ENCODE data around the gene ACOT9.

ACOT9 gene

DNA sequence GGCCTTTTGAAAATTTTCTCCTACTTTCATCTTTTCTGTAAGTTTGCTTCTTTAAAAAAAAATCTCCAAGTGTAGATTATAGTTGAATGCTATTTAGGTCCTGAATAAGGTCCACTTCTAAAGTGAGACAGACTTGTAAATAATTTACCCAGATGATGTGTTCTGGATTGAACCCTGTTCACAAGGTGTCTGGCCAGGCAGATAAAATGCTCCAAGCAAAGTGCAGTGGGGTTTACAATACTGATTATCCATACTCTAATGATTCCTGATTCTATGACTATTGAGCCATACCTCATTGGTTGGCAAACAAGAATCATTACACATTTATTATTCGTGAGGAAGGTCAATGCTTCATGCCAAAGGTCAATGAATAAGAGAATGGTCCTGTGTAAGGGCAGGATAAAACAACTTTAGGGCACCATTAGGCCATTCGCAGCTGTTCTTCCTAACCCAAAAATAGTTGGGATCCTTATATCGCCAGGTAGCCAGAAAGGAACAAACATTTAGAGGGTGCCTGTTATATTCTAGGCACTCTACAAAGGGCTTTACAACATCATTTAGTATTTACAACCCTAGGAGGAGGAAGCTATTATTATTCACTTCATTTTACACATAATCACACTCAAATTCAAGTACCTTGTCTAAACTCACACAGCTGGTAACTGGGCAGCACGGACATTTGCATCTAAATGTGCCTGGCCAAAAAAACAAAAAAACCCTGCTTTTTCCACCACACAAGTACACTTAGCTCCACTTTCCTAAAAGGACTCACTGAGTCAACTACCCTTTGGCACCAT lies 21.3 kb upstream of the ACOT9 start:
- Histone ChIP-seq H3K4me2 (ENCODE audit: low read depth, low read length, poor library complexity, severe bottlenecking) (no peak overlapping the region), H3F3A (ENCODE audit: low read depth) (no peaks in the 10 kb centered on the region), H3K4me1 (ENCODE audit: insufficient read depth, low read length, poor library complexity, severe bottlenecking) (no peaks in the 10 kb centered on the region), H3K9ac (ENCODE audit: low read depth, low read length, poor library complexity, severe bottlenecking) (no peak overlapping the region), H4K20me1 (ENCODE audit: insufficient read depth, low read length, poor library complexity, severe bottlenecking) (no peaks in the 10 kb centered on the region), H3K9me3 (ENCODE audit: insufficient read depth, low read depth, low read length) (no peaks in the 10 kb centered on the region), H3K27me3 (ENCODE audit: insufficient read depth, low read length, poor library complexity, severe bottlenecking) (no peaks in the 10 kb centered on the region), H3K79me2 (ENCODE audit: insufficient read depth, low read length) (no peaks in the 10 kb centered on the region), H3K36me3 (ENCODE audit: insufficient read depth, low read length) (no peaks in the 10 kb centered on the region), H3K4me3 (ENCODE audit: low read length, poor library complexity, severe bottlenecking) (no peak overlapping the region), H2AFZ (ENCODE audit: low read length) (no peak overlapping the region), H3K9me2 (replicated peaks; ENCODE audit: low read depth, low read length) (no peaks in the 10 kb centered on the region)
- no peak for TF ChIP-seq EZH2phosphoT487 (IDR thresholded peaks at IDR 0.05; ENCODE audit: borderline replicate concordance)
- TF ChIP-seq, protein P1, sequence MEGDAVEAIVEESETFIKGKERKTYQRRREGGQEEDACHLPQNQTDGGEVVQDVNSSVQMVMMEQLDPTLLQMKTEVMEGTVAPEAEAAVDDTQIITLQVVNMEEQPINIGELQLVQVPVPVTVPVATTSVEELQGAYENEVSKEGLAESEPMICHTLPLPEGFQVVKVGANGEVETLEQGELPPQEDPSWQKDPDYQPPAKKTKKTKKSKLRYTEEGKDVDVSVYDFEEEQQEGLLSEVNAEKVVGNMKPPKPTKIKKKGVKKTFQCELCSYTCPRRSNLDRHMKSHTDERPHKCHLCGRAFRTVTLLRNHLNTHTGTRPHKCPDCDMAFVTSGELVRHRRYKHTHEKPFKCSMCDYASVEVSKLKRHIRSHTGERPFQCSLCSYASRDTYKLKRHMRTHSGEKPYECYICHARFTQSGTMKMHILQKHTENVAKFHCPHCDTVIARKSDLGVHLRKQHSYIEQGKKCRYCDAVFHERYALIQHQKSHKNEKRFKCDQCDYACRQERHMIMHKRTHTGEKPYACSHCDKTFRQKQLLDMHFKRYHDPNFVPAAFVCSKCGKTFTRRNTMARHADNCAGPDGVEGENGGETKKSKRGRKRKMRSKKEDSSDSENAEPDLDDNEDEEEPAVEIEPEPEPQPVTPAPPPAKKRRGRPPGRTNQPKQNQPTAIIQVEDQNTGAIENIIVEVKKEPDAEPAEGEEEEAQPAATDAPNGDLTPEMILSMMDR (conservative IDR thresholded peaks at IDR 0.05; ENCODE audit: low read length): no peak

DNA sequence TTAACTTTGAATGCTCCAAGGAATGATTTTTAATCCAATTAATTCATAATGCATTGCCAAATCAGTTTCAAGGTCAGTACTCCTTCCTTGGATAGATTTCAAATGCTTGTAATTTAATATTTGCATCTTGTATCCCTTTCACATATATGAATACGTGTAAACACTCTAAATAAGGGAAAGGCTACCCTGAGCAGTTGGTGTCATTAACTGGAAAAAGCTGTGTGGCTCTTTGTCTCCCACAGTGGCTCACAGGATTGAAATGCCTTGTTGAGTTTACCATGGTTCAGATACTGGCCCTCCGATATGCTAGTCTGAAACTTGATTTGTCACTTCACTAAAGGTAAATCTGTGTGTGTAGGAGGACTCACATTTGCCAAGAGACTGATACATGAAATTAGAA lies 16.7 kb upstream of the ACOT9 start:
- Histone ChIP-seq H3K36me3 (ENCODE audit: insufficient read depth, low read length) (no peaks in the 10 kb centered on the region), H3K9ac (ENCODE audit: low read depth, low read length, poor library complexity, severe bottlenecking) (no peak overlapping the region), H3K9me3 (ENCODE audit: insufficient read depth, low read depth, low read length) (no peaks in the 10 kb centered on the region), H3K9me2 (replicated peaks; ENCODE audit: low read depth, low read length) (no peaks in the 10 kb centered on the region), H3K4me2 (ENCODE audit: low read depth, low read length, poor library complexity, severe bottlenecking) (no peak overlapping the region), H3F3A (ENCODE audit: low read depth) (no peaks in the 10 kb centered on the region), H4K20me1 (ENCODE audit: insufficient read depth, low read length, poor library complexity, severe bottlenecking) (no peaks in the 10 kb centered on the region), H3K79me2 (ENCODE audit: insufficient read depth, low read length) (no peaks in the 10 kb centered on the region), H3K27me3 (ENCODE audit: insufficient read depth, low read length, poor library complexity, severe bottlenecking) (no peaks in the 10 kb centered on the region), H2AFZ (ENCODE audit: low read length) (no peak overlapping the region), H3K4me3 (ENCODE audit: low read length, poor library complexity, severe bottlenecking) (no peak overlapping the region), H3K4me1 (ENCODE audit: insufficient read depth, low read length, poor library complexity, severe bottlenecking) (no peaks in the 10 kb centered on the region)
- TF ChIP-seq, protein P1 (conservative IDR thresholded peaks at IDR 0.05; ENCODE audit: low read length): no peak
- no peak for TF ChIP-seq EZH2phosphoT487 (IDR thresholded peaks at IDR 0.05; ENCODE audit: borderline replicate concordance)

DNA sequence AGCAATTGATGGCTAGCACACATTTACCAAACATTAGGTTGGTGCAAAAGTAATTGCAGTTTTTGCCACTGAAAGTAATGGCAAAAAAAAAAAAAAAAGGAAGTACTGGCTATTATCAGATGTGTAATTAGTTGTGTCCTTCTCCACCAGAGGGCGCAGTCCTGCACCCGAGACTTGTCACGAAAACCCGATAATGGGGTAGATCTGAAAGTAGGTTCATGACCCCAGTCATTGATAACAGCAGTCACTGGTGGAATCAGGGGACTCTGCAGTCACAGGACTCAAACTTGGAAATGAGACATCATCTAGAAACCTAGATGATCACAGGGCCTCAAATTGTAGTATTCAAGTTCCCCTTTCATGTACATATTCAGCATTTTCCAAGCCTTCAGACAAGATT lies 13.1 kb upstream of the ACOT9 start:
- H3K4me3 ChIP-seq (ENCODE audit: low read length, poor library complexity, severe bottlenecking): no peak overlapping the region
- no peaks in the 10 kb centered on the region for H3K9me3 ChIP-seq (ENCODE audit: insufficient read depth, low read depth, low read length)
- no peak for TF ChIP-seq EZH2phosphoT487 (IDR thresholded peaks at IDR 0.05; ENCODE audit: borderline replicate concordance)
- TF ChIP-seq, protein P1 (conservative IDR thresholded peaks at IDR 0.05; ENCODE audit: low read length): peak; percentile 62
- peak overlapping the region; percentile 83 for H2AFZ ChIP-seq (ENCODE audit: low read length)
- H3K4me1 ChIP-seq (ENCODE audit: insufficient read depth, low read length, poor library complexity, severe bottlenecking): no peaks in the 10 kb centered on the region
- no peaks in the 10 kb centered on the region for H3K9me2 ChIP-seq (replicated peaks; ENCODE audit: low read depth, low read length)
- peak overlapping the region; percentile 58 for H3K4me2 ChIP-seq (ENCODE audit: low read depth, low read length, poor library complexity, severe bottlenecking)
- no peaks in the 10 kb centered on the region for H3K27me3 ChIP-seq (ENCODE audit: insufficient read depth, low read length, poor library complexity, severe bottlenecking)
- no peaks in the 10 kb centered on the region for H3K79me2 ChIP-seq (ENCODE audit: insufficient read depth, low read length)
- no peak overlapping the region for H3K9ac ChIP-seq (ENCODE audit: low read depth, low read length, poor library complexity, severe bottlenecking)
- H3F3A ChIP-seq (ENCODE audit: low read depth): no peaks in the 10 kb centered on the region
- no peaks in the 10 kb centered on the region for H3K36me3 ChIP-seq (ENCODE audit: insufficient read depth, low read length)
- H4K20me1 ChIP-seq (ENCODE audit: insufficient read depth, low read length, poor library complexity, severe bottlenecking): no peaks in the 10 kb centered on the region

Measured in Loucy (cell line).